ENCODE measurements around the gene CDK9. TPM values are rescaled to one million over a fixed set of nuclear protein-coding genes. Genes with fewer than 3 reads are reported as not detected.

Gene CDK9
- total and polyA plus RNA-seq, 10 of the 15 experiments (the other 5 are each of a cell fraction or from before 2014, with no cell fraction given) = 7.3 to 92.6 (median 51.6) TPM

GRCh38 chr9:127801955-127802575 lies 16.2 kb downstream of the CDK9 start:
- no peak for DNase-seq (ENCODE audit: low read depth, low spot score)
- H3K9me3 ChIP-seq (replicated peaks; ENCODE audit: control insufficient read depth, insufficient read depth, low read length) = no peaks in the 10 kb centered on the region
- RAD21 ChIA-PET (ENCODE audit: unreplicated experiment) = interaction anchor here (0.6 to 1.7 kb wide), 8 partner anchors 9 to 119 kb away, joined by 3 to 7 read pairs (median 4); partner anchors contain the start of genes CDK9, ST6GALNAC4 and TOR2A
- FAIRE-seq = no peak
- intact Hi-C loops (cut with micrococcal nuclease; ENCODE audit: unreplicated experiment) (loop anchor here (5.0 kb wide), 1 partner anchor 115 kb away; the partner anchor contains the start of gene ST6GALNAC4), in situ Hi-C loops (cut with MboI) (no loop called here)
- POLR2A ChIA-PET = interaction anchor here (0.6 to 2.1 kb wide), 7 partner anchors 16 to 115 kb away, joined by 4 to 12 read pairs (median 6); partner anchors contain the start of genes CDK9, ST6GALNAC4 and TOR2A
- WGBS (ENCODE audit: insufficient coverage, insufficient replicate concordance, low lambda C conversion rate, missing lambda C conversion rate) = 24% methylated on average over 10 of the region's 10 CpGs
- H3K4me2 ChIP-seq (ENCODE audit: control insufficient read depth, insufficient read depth) = peak overlapping the region; percentile 93
- peaks cover 22% of the 10 kb centered on the region for H3K4me1 ChIP-seq (ENCODE audit: control insufficient read depth, insufficient read depth, low read length)
- no peaks in the 10 kb centered on the region; a peak in 1 of 4 replicates for H3K36me3 ChIP-seq (ENCODE audit: control insufficient read depth in 2 of 2, insufficient read depth in 2 of 2, low read length in 1 of 2)
- H3K4me3 ChIP-seq = peak overlapping the region; percentile 75
- H3K9ac ChIP-seq (ENCODE audit: control insufficient read depth, insufficient read depth, low read length) = peak overlapping the region; percentile 67
- H2AFZ ChIP-seq (ENCODE audit: control insufficient read depth, low read depth, low read length) = peak overlapping the region; percentile 93
- peak overlapping the region; percentile 61 for H3K27ac ChIP-seq (ENCODE audit: control insufficient read depth, insufficient read depth)
- peaks cover 20% of the 10 kb centered on the region for H3K79me2 ChIP-seq (ENCODE audit: control insufficient read depth, insufficient read depth, low read length)
- ATAC-seq = no peak
- TSS peak; percentile 90 for BruUV-seq (replicated peaks)
- H4K20me1 ChIP-seq (ENCODE audit: control insufficient read depth, insufficient read depth) = no peaks in the 10 kb centered on the region
- SMC1A ChIA-PET (ENCODE audit: uncharacterized antibody, unreplicated experiment) = interaction anchor here (0.6 to 1.6 kb wide), 10 partner anchors 9 to 250 kb away, joined by 3 to 5 read pairs (median 3); partner anchors contain the start of gene TOR2A
- no peaks in the 10 kb centered on the region for H3K27me3 ChIP-seq (replicated peaks in 1 of 2; ENCODE audit: control insufficient read depth in 2 of 2, insufficient read depth in 2 of 2, low read length in 1 of 2)
- CTCF ChIA-PET = interaction anchor here (0.8 to 2.4 kb wide), 4 partner anchors 10 to 119 kb away, joined by 3 to 7 read pairs (median 4); partner anchors contain the start of gene TOR2A
- no peak for TF ChIP-seq STAT1 (conservative IDR thresholded peaks at IDR 0.05)
- TF ChIP-seq TCF3 (IDR thresholded peaks at IDR 0.05; ENCODE audit: borderline replicate concordance, insufficient read depth, low read depth, low read length) = 0 out of 2 replicates have a peak, but pooled peaks have one; percentile 39
- TF ChIP-seq HDAC6 (IDR thresholded peaks at IDR 0.05; ENCODE audit: unreplicated experiment) = no peak
- no peak for TF ChIP-seq ZBTB40 (IDR thresholded peaks at IDR 0.05; ENCODE audit: borderline replicate concordance)
- no peak for TF ChIP-seq IRF3 (IDR thresholded peaks at IDR 0.05)
- TF ChIP-seq ATF2 (IDR thresholded peaks at IDR 0.05; ENCODE audit: low read length) = no peak
- no peak for TF ChIP-seq NBN (IDR thresholded peaks at IDR 0.05)
- TF ChIP-seq HCFC1 (IDR thresholded peaks at IDR 0.05; ENCODE audit: low read length) = 0 out of 2 replicates have a peak, but pooled peaks have one; percentile 37
- TF ChIP-seq TCF12 (IDR thresholded peaks at IDR 0.05; ENCODE audit: low read depth, low read length) = peak; percentile 48; the same call in 1 of the 2 replicates
- TF ChIP-seq MLLT1 (IDR thresholded peaks at IDR 0.05) = peak; percentile 33; the same call in 1 of the 2 replicates
- 0 out of 2 replicates have a peak, but pooled peaks have one; percentile 24 for TF ChIP-seq ATF7 (IDR thresholded peaks at IDR 0.05; ENCODE audit: low read depth)
- TF ChIP-seq RELB (IDR thresholded peaks at IDR 0.05; ENCODE audit: low read depth) = peak; percentile 29; the same call in 1 of the 2 replicates
